ENCODE results near the gene RPS21.

DNA sequence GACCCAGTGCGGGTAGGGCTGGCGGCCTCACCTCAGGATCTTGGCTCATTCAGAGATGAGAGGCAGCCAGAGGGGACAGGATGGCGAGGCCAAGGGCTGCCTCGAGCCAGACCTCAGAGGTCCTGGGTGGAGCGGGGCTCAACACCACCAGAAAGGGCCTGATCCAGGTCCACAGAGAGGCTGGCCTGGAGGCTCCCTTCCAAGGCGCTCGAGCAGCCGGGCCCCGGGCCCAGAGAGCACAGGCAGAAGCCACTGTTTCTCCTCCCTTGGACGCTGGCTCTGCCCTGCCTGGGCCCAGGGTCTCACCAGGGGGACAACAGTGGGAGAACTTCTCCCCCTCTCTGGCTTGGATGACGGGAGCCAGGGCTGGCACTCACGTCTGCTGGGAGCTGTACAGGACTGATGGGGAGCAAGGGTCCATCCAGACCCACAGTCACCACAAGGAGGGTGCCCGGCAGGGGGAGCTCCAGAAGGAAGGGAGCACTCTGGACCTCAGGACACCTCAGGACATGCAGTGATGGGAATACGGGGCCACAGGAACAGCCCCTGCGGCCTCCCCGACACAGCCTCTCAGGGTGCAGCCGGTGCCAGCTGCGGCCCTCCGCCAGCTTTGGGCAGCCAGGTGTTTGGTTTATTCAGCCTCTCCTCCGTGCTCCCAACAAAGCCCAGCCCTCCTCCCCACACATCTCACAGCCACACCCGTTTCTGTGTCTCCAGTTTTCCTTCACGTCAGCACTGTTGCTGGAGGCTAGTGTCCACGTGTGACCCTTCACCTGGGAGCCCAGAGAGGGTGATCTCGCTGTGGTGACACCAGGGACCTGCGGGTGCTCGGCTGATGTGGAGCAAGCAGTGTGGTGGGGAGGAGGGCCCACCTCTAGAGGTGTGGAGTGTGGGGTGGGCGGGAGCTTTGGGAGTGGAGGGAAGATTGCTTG, 8.7 kb downstream of the RPS21 start:
- TF ChIP-seq, protein P1, sequence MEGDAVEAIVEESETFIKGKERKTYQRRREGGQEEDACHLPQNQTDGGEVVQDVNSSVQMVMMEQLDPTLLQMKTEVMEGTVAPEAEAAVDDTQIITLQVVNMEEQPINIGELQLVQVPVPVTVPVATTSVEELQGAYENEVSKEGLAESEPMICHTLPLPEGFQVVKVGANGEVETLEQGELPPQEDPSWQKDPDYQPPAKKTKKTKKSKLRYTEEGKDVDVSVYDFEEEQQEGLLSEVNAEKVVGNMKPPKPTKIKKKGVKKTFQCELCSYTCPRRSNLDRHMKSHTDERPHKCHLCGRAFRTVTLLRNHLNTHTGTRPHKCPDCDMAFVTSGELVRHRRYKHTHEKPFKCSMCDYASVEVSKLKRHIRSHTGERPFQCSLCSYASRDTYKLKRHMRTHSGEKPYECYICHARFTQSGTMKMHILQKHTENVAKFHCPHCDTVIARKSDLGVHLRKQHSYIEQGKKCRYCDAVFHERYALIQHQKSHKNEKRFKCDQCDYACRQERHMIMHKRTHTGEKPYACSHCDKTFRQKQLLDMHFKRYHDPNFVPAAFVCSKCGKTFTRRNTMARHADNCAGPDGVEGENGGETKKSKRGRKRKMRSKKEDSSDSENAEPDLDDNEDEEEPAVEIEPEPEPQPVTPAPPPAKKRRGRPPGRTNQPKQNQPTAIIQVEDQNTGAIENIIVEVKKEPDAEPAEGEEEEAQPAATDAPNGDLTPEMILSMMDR (IDR thresholded peaks at IDR 0.05) = no peak
- TF ChIP-seq EP300 (IDR thresholded peaks at IDR 0.05; ENCODE audit: low read depth) = no peak
- no peak for TF ChIP-seq POLR2A (IDR thresholded peaks at IDR 0.05)
- no peak for TF ChIP-seq POLR2AphosphoS5 (IDR thresholded peaks at IDR 0.05)

Measured in transverse colon (tissue), 4 donors.